Measurements from ENCODE around the gene PIK3C2B. TPM values are rescaled to one million over a fixed set of nuclear protein-coding genes. Genes with fewer than 3 reads are reported as not detected.

PIK3C2B gene
- total RNA-seq, 4 donors from 2014 or later: 61.9 to 181 (median 88.8) TPM

DNA sequence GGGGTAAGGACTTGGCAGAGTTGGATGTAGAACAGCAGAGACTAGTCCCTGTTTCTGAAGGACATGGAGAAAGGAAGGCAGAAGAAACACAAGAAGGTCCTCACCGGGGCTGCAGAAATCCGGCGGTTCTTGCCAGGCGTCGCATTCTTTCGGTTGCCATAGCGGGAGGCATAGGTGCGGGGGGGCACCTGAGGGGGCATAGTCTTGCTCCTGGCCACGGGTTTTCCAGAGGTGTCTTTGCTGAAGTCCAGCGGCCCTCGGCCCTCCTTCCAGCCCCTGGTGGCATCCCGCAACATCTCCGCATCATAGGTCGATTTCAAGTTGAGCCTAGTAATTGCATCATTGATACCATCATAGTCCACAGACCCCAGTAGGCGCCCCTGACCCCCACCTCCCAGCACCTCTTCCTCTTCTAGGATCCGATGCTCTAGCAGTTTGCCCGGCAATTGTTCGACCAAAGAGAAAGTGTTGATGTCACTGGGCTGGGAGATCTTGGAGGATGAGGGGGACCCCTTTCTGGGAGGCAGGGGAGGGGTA, 25.8 kb downstream of the PIK3C2B start:
- peaks cover 0 to 10% (median 4%) of the 10 kb centered on the region in 4 donors for H3K36me3 ChIP-seq
- TF ChIP-seq EP300 (IDR thresholded peaks at IDR 0.05; ENCODE audit: low read depth) (no peak), POLR2AphosphoS5 (IDR thresholded peaks at IDR 0.05) (no peak), POLR2A (IDR thresholded peaks at IDR 0.05) (no peak)
- TF ChIP-seq, protein P1, sequence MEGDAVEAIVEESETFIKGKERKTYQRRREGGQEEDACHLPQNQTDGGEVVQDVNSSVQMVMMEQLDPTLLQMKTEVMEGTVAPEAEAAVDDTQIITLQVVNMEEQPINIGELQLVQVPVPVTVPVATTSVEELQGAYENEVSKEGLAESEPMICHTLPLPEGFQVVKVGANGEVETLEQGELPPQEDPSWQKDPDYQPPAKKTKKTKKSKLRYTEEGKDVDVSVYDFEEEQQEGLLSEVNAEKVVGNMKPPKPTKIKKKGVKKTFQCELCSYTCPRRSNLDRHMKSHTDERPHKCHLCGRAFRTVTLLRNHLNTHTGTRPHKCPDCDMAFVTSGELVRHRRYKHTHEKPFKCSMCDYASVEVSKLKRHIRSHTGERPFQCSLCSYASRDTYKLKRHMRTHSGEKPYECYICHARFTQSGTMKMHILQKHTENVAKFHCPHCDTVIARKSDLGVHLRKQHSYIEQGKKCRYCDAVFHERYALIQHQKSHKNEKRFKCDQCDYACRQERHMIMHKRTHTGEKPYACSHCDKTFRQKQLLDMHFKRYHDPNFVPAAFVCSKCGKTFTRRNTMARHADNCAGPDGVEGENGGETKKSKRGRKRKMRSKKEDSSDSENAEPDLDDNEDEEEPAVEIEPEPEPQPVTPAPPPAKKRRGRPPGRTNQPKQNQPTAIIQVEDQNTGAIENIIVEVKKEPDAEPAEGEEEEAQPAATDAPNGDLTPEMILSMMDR (IDR thresholded peaks at IDR 0.05): no peak
- in situ Hi-C loops (cut with MboI; ENCODE audit: low pct_ligation_motif_present in 1 of 4, low pct_unique_long_range_greater_than_20kb in 1 of 4, low sequenced_read_pairs in 3 of 4) (no loop called here), intact Hi-C loops (cut with DNase I; ENCODE audit: low total_unique reads) (no loop called here)
- no peak for DNase-seq
- no peak overlapping the region for H3K4me3 ChIP-seq
- no peaks in the 10 kb centered on the region for H3K9me3 ChIP-seq
- peaks cover 5 to 26% (median 7%) of the 10 kb centered on the region in 4 donors for H3K4me1 ChIP-seq
- no peaks in the 10 kb centered on the region for H3K27me3 ChIP-seq
- 85% methylated on average over 18 of the region's 18 CpGs; no CpG with 5 or more reads in 1 of the 2 donors for WGBS, 2 donors (ENCODE audit: low coverage in 1 of 2)
- no peak overlapping the region for H3K27ac ChIP-seq

DNA sequence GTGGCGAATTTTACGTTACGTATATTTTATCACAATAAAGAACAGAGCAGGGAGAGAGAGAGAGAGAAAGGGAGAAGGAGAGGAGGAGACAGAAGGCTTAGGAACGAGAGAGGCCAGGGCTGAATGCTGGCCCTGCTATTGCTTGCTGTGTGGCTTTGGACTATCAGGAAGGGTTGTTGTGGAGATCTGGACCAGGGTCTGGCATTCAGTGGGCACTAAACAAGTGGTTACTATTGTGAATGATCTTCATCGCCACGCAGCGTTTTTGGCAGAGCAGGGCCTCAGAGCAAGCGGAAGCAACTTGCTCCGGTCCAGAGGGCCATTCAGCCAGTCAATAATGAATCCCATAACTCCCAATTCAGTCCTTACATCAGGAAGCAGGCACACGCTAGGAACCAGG, 26.4 kb downstream of the PIK3C2B start:
- H3K27ac ChIP-seq: no peak overlapping the region
- DNase-seq: no peak
- in situ Hi-C loops (cut with MboI; ENCODE audit: low pct_ligation_motif_present in 1 of 4, low pct_unique_long_range_greater_than_20kb in 1 of 4, low sequenced_read_pairs in 3 of 4): no loop called here
- peaks cover 0 to 10% (median 4%) of the 10 kb centered on the region in 4 donors for H3K36me3 ChIP-seq
- H3K9me3 ChIP-seq: no peaks in the 10 kb centered on the region
- no peaks in the 10 kb centered on the region for H3K27me3 ChIP-seq
- no peak overlapping the region for H3K4me3 ChIP-seq
- peaks cover 5 to 26% (median 7%) of the 10 kb centered on the region in 4 donors for H3K4me1 ChIP-seq
- TF ChIP-seq EP300 (IDR thresholded peaks at IDR 0.05; ENCODE audit: low read depth) (no peak), POLR2AphosphoS5 (IDR thresholded peaks at IDR 0.05) (no peak), POLR2A (IDR thresholded peaks at IDR 0.05) (no peak)
- TF ChIP-seq, protein P1 (IDR thresholded peaks at IDR 0.05): no peak
- intact Hi-C loops (cut with DNase I; ENCODE audit: low total_unique reads): no loop called here
- 91 to 93% methylated on average over 4 to 10 of the region's 10 CpGs for WGBS, 2 donors (ENCODE audit: low coverage in 1 of 2)

DNA sequence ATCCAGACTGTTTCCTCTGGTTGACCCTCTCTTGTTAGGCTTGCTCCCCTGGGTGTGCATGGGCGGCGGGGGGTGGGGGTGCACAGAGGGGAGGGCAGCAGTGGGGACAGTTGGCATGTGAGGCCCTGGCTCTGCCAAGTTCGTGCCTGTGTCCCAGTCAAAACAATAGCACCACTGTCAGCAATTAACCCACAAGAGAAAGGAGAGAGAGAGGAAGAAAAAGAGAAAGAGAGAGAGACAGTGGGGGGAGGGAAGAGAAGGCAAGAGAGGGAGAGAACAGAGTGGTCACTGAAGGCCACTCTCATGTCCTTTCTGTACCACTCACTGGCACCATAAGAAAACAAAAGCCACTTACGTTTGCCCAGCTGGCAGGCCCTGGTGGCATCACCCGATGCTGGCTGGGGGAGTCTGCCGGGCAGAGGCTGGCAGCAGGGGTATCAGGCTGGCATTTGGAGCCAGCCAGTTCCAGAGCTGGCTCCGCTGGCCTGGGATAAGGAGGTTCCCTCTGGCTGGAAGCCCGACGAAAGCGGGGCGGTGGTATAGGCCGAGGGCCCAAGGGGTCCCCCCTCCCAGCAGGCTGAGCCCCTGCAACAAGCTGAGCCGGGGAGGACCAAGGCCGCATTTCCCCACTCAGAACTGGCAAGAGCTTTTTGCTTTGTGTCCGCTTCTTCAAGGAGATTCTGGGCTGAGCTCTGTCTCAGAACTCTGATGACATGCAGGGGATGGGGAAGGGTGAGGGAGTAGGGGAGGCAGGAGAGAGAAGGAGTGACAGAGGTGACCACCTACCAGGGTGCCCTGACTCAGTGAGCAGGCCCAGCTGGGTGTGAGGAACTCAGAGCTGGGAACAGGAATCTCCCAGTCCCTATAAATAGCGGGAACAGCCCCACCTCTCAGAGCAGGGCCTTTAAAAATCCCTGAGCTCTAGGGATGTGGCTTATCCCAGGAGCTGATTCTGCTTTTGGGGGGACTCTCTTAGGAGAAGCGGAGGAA, 27.9 kb downstream of the PIK3C2B start:
- in situ Hi-C loops (cut with MboI; ENCODE audit: low pct_ligation_motif_present in 1 of 4, low pct_unique_long_range_greater_than_20kb in 1 of 4, low sequenced_read_pairs in 3 of 4) (no loop called here), intact Hi-C loops (cut with DNase I; ENCODE audit: low total_unique reads) (no loop called here)
- TF ChIP-seq EP300 (IDR thresholded peaks at IDR 0.05; ENCODE audit: low read depth) (no peak), POLR2AphosphoS5 (IDR thresholded peaks at IDR 0.05) (no peak), POLR2A (IDR thresholded peaks at IDR 0.05) (no peak)
- TF ChIP-seq, protein P1 (IDR thresholded peaks at IDR 0.05): no peak
- DNase-seq: no peak
- Histone ChIP-seq H3K4me3 (no peak overlapping the region), H3K4me1 (peaks cover 5 to 16% (median 7%) of the 10 kb centered on the region in 4 donors), H3K27ac (peak overlapping the region; percentile 23 to 56 (median 37)), H3K36me3 (peaks cover 0 to 20% (median 4%) of the 10 kb centered on the region in 4 donors), H3K27me3 (no peaks in the 10 kb centered on the region), H3K9me3 (no peaks in the 10 kb centered on the region)
- WGBS, 2 donors (ENCODE audit: low coverage in 1 of 2): 71 to 74% methylated on average over 4 to 17 of the region's 17 CpGs

Measured in transverse colon (tissue), 4 donors.